Tibial nerve (tissue), 4 donors: ENCODE measurements around the gene TAF11L6.

Experiments
- EP300 ChIP-seq, 2 donors: sonication (generic); formaldehyde crosslinking; IDR thresholded peaks; one replicate each; pipeline ENCODE4 v1.6.1; 2017; ENCODE audit warnings: antibody characterized with exemption in 2 of 2, mild to moderate bottlenecking in 1 of 2
- POLR2A ChIP-seq, 2 donors: fragments of 450-650 bp; IDR thresholded peaks; one replicate each; pipeline ENCODE4 v1.6.1; 2017; ENCODE audit warnings: antibody characterized with exemption in 2 of 2, mild to moderate bottlenecking in 2 of 2, moderate library complexity in 2 of 2
- TF ChIP-seq, protein P1 (sequence below), 5 experiments: fragments of 200-600 bp in 3 of 5; fragments of 450-650 bp in 2 of 5; sonication (generic) in 3 of 5; IDR thresholded peaks; one replicate each; pipeline ENCODE4 v1.5.1; 2016 to 2019; ENCODE audit warnings: antibody characterized with exemption in 5 of 5, mild to moderate bottlenecking in 3 of 5, moderate library complexity in 2 of 5

DNA sequence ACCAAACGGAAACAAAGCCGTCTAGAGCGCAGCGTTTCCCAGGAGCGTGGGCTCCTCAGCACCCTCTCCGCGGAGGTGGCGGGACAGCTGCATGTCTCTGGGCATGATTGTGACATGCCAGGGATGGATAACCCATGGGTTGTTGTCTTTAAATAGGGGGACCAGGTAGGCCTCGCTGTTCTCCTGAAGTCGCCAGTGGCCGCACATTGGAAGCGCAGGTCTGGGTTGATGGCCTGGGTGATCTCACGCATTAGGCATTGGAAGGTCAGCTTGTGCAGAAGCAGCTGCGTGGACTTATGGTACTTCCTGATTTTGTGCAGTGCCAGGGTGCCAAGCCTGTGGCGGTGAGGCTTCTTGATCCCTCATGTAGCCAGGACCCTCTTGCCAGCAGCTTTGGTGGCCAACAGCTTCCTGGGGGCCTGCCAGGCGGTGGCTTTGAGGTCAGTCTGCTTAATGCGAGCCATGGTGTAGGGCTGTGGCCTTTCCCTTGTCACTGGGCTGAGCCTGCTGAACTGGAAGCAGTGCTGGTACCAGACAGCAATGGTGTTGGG is 16.6 kb upstream of the TAF11L6 start:
- TF ChIP-seq, protein P1, sequence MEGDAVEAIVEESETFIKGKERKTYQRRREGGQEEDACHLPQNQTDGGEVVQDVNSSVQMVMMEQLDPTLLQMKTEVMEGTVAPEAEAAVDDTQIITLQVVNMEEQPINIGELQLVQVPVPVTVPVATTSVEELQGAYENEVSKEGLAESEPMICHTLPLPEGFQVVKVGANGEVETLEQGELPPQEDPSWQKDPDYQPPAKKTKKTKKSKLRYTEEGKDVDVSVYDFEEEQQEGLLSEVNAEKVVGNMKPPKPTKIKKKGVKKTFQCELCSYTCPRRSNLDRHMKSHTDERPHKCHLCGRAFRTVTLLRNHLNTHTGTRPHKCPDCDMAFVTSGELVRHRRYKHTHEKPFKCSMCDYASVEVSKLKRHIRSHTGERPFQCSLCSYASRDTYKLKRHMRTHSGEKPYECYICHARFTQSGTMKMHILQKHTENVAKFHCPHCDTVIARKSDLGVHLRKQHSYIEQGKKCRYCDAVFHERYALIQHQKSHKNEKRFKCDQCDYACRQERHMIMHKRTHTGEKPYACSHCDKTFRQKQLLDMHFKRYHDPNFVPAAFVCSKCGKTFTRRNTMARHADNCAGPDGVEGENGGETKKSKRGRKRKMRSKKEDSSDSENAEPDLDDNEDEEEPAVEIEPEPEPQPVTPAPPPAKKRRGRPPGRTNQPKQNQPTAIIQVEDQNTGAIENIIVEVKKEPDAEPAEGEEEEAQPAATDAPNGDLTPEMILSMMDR (IDR thresholded peaks at IDR 0.05), result no peak
- TF ChIP-seq EP300 (IDR thresholded peaks at IDR 0.05), result no peak
- TF ChIP-seq POLR2A (IDR thresholded peaks at IDR 0.05), result no peak
